Heart right ventricle (tissue), 16 donors: ENCODE results near the gene MEPCE. TPM values are rescaled to one million over a fixed set of nuclear protein-coding genes. Genes with fewer than 3 reads are reported as not detected.
A peak's percentile ranks its signal among the peaks of the same experiment; 100 is the strongest.

Experiments
- ATAC-seq, 8 donors: fragments of 200-7000 bp; cut with Tn5 transposase; one replicate each; pipeline ENCODE4 v1.9.1; 2020; ENCODE audit warnings: mild to moderate bottlenecking in 8 of 8, moderate library complexity in 8 of 8, moderate number of reproducible peaks in 1 of 8
- DNase-seq, 2 donors: peaks; one replicate each; pipeline ENCODE4 v3.0.0-alpha.2; 2020
- H3K27ac ChIP-seq, 10 donors: fragments of 200-600 bp; sonication (generic) in 2 of 10; one replicate each; pipeline versions ENCODE4 v1.5.0 to v1.8.0; 2020 to 2022; ENCODE audit warnings: mild to moderate bottlenecking in 3 of 10
- H3K27me3 ChIP-seq, 7 donors: fragments of 200-600 bp; one replicate each; pipeline ENCODE4 v1.8.0; 2021 to 2022; ENCODE audit warnings: mild to moderate bottlenecking in 2 of 7
- H3K36me3 ChIP-seq, 9 donors: fragments of 200-600 bp; sonication (generic) in 1 of 9; one replicate each; pipeline versions ENCODE4 v1.5.0 to v1.8.0; 2020 to 2022; ENCODE audit warnings: mild to moderate bottlenecking in 2 of 9
- H3K4me1 ChIP-seq, 9 donors: fragments of 200-600 bp; sonication (generic) in 1 of 9; one replicate each; pipeline versions ENCODE4 v1.5.0 to v1.8.0; 2020 to 2022; ENCODE audit warnings: mild to moderate bottlenecking in 4 of 9
- H3K4me3 ChIP-seq, 10 donors: fragments of 200-600 bp; sonication (generic) in 2 of 10; one replicate each; pipeline versions ENCODE4 v1.5.0 to v1.8.0; 2020 to 2022; ENCODE audit warnings: mild to moderate bottlenecking in 7 of 10, moderate library complexity in 2 of 10
- H3K9me3 ChIP-seq, 11 donors: fragments of 200-600 bp in 10 of 11; sonication (generic) in 2 of 11; one replicate each; pipeline versions ENCODE4 v1.5.0 to v1.8.0; 2013 to 2022; ENCODE audit warnings: mild to moderate bottlenecking in 2 of 11, control low read depth in 1 of 11, moderate library complexity in 1 of 11
- CTCF ChIP-seq, 9 donors: fragments of 200-600 bp; sonication (generic) in 2 of 9; IDR thresholded peaks; one replicate each; pipeline versions ENCODE4 v1.5.0 to v1.8.0; 2021 to 2022; ENCODE audit warnings: antibody characterized with exemption in 9 of 9, mild to moderate bottlenecking in 5 of 9, moderate library complexity in 1 of 9
- WGBS, 2 donors: extraction: QIAGEN DNeasy Blood & Tissue Kit; methylation state at CpG; one replicate each; pipeline ENCODE4 v1.1.7; 2013; ENCODE audit warnings: inconsistent platforms in 1 of 2; 5-methylcytosine and 5-hydroxymethylcytosine counted together
- intact Hi-C, 10 donors: fragments of 100-400 bp; cut with DNase I; formaldehyde crosslinking; loops; one replicate each; pipeline versions ENCODE4 v1.11.1 to v1.14.2; 2022
- polyA plus RNA-seq, 2 donors: library from polyadenylated mRNA; stranded (reverse); fragments of 200-250 nt; gene quantifications; one replicate each; pipeline ENCODE4 v1.2.3, GENCODE V29; 2013
- total RNA-seq, 10 donors: library from RNA; stranded (reverse); fragmentation: NEBNext Ultra II Directional in 3 of 10; extraction: Animal tissue kit (Norgen Biotek cat#: 25700) in 3 of 10; gene quantifications; one replicate each; pipeline versions ENCODE4 v1.2.1 to v1.2.4, GENCODE V29; 2021 to 2023
- donor health status: Arrhythmogenic right ventricular cardiomyopathy.
- donor health status: ischemic (EF 13 %, LVEDD 7.1; RV severe dilation, severe dysfunction).
- donor health status: healthy with polysubstance abuse.
- donor health status: DM: no; HTN: yes; CAD: no.
- donor health status: DM: no; HTN: no; CAD: no.
- donor health status: ischemic (EF 25% LVEDD 6.9; RV normal size, moderate dysfunction).
- donor health status: ischemic (EF 25% LVEDD 5.7; RV mildly dilated, moderate dysfunction).
- donor health status: healthy.
- donor health status: DM: yes; HTN: yes; CAD: no.
- donor health status: Ischemic cardiomyopathy.
- donor health status: ischemic (EF 35%, LVEDD 5.7; RV mildly dilated, moderate dysfunction).
- donor health status: nonischemic (EF 11% LVEDD 7.7; RV severe dilation, severe dysfunction).
- donor health status: DM: yes; HTN: yes; CAD: no.
- donor health status: PGD.
- donor health status: ischemic (EF 29% LVEDD 5.4; RV normal size, mild dysfunction).
- donor health status: nonischemic (EF 23%, LVEDD 6.1; RV moderate dilation, normal function).

MEPCE gene
- total and polyA plus RNA-seq, 12 donors, result 15.1 to 27.7 (median 22.7) TPM

DNA sequence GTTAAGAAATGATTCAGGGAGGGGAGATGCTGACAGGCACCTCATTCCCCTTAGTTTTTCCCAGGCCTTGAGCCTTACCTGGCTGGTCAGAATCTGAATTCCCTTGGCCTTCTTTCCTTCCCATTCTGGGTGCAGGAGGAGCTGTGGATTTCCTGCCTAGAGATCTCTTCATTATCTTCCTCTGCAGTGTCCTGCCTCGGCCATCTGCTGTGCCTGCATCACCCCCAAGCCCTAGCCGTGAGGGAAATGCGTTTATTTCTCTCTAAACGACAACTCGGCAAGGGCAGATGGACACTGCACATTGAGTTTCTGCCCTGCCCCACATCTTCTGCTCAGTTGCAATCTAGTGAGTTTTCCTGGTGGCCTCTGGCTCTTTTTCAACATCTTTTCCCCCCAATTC lies 27.8 kb upstream of the MEPCE start:
- no peak for ATAC-seq
- H3K4me3 ChIP-seq, result no peak overlapping the region
- WGBS, 2 donors, result 80 to 83% methylated on average over 5 of the region's 5 CpGs
- TF ChIP-seq CTCF (IDR thresholded peaks at IDR 0.05), result no peak
- no peaks in the 10 kb centered on the region for H3K9me3 ChIP-seq
- H3K27ac ChIP-seq, result no peak overlapping the region
- H3K36me3 ChIP-seq, result peaks cover 0 to 24% (median 0%) of the 10 kb centered on the region in 9 donors
- DNase-seq, result no peak
- H3K27me3 ChIP-seq, result no peaks in the 10 kb centered on the region
- peaks cover 0 to 12% (median 0%) of the 10 kb centered on the region in 9 donors for H3K4me1 ChIP-seq
- intact Hi-C loops, result loop anchor here in 1 of 10 donors (10.0 kb wide), 1 partner anchor 267 kb away; no protein-coding TSS in a partner anchor

- Histone ChIP-seq H3K36me3 (peaks cover 0 to 24% (median 0%) of the 10 kb centered on the region in 9 donors), H3K4me3 (no peak overlapping the region), H3K27me3 (no peaks in the 10 kb centered on the region), H3K27ac (no peak overlapping the region), H3K4me1 (peaks cover 0 to 9% (median 0%) of the 10 kb centered on the region in 9 donors), H3K9me3 (no peaks in the 10 kb centered on the region)
- DNase-seq, result no peak
- WGBS, 2 donors, result 98% methylated on average over 2 of the region's 2 CpGs
- no peak for TF ChIP-seq CTCF (IDR thresholded peaks at IDR 0.05)
- no peak for ATAC-seq
- intact Hi-C loops, result loop anchor here in 1 of 10 donors (10.0 kb wide), 1 partner anchor 267 kb away; no protein-coding TSS in a partner anchor
Measured at GRCh38 chr7:100402241-100402640, 27.4 kb upstream of the MEPCE start.

DNA sequence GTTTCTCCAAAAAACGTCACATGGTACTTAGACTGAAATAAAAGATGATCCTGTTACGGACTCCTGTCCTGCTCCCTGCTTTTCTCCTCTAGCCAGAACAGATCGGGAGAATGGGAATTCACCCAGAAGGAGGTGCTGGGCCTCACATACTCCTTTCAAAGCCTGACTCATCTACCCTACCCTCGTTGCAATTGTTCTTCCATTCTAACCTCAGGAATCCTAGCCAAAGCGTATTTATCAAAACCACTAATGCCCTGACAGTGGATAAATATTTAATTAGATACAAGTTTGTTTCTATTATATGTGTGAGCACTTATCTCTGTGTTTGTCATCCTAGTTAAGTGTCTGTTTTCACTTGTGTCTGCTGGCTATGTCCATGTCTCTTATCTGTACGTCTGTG lies 22.9 kb upstream of the MEPCE start:
- no peak for ATAC-seq
- Histone ChIP-seq H3K4me1 (peaks cover 0 to 3% (median 0%) of the 10 kb centered on the region in 9 donors), H3K36me3 (peaks cover 0 to 11% (median 0%) of the 10 kb centered on the region in 9 donors), H3K9me3 (no peaks in the 10 kb centered on the region), H3K27ac (no peak overlapping the region), H3K27me3 (no peaks in the 10 kb centered on the region), H3K4me3 (no peak overlapping the region)
- WGBS, 2 donors, result 63 to 68% methylated on average over 6 of the region's 6 CpGs
- no peak for DNase-seq
- intact Hi-C loops, result loop anchor here in 2 of 10 donors (5.0 to 10.0 kb wide), 2 partner anchors 49 to 272 kb away; partner anchors contain the start of gene PILRB (in 1 of the 2)
- TF ChIP-seq CTCF (IDR thresholded peaks at IDR 0.05), result no peak

GRCh38 chr7:100407285-100408180 lies 22.1 kb upstream of the MEPCE start:
- TF ChIP-seq CTCF (IDR thresholded peaks at IDR 0.05), result peak in 8 of 9 donors; percentile 41 to 76 (median 66)
- ATAC-seq (peak in 5 of 8 donors; percentile 63 to 79 (median 70)), DNase-seq (peak in 1 of 2 donors; percentile 41)
- intact Hi-C loops, result loop anchor here in 2 of 10 donors (5.0 to 10.0 kb wide), 2 partner anchors 50 to 273 kb away; partner anchors contain the start of gene PILRB (in 1 of the 2)
- 58 to 60% methylated on average over 12 of the region's 12 CpGs for WGBS, 2 donors
- H3K4me3 ChIP-seq, result no peak overlapping the region
- no peaks in the 10 kb centered on the region for H3K27me3 ChIP-seq
- H3K9me3 ChIP-seq, result no peaks in the 10 kb centered on the region
- no peak overlapping the region for H3K27ac ChIP-seq
- peaks cover 0 to 3% (median 0%) of the 10 kb centered on the region in 9 donors for H3K4me1 ChIP-seq
- H3K36me3 ChIP-seq, result peaks cover 0 to 5% (median 0%) of the 10 kb centered on the region in 9 donors
